ENCODE data around the gene CREB1.

DNA sequence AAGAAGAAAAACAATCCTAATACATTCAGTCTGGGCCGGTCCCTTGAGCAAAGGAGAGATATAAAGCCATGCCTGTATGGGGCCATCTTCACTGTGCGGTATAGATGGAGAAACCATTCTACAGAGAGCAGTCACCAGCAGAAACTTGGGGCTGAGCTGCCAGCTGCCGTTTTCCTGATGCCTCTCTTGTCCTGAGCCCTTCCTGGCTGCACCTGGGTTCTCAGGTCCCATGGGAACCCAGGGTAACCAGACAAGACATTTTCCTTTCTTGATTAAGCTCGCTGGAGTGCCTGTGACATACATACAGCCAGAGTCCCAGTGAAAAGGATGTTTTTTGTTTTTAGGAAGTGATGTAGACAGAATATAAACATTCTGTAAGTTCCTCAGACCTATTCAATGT lies 100.7 kb downstream of the CREB1 start:
- TF ChIP-seq, protein P1, sequence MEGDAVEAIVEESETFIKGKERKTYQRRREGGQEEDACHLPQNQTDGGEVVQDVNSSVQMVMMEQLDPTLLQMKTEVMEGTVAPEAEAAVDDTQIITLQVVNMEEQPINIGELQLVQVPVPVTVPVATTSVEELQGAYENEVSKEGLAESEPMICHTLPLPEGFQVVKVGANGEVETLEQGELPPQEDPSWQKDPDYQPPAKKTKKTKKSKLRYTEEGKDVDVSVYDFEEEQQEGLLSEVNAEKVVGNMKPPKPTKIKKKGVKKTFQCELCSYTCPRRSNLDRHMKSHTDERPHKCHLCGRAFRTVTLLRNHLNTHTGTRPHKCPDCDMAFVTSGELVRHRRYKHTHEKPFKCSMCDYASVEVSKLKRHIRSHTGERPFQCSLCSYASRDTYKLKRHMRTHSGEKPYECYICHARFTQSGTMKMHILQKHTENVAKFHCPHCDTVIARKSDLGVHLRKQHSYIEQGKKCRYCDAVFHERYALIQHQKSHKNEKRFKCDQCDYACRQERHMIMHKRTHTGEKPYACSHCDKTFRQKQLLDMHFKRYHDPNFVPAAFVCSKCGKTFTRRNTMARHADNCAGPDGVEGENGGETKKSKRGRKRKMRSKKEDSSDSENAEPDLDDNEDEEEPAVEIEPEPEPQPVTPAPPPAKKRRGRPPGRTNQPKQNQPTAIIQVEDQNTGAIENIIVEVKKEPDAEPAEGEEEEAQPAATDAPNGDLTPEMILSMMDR (IDR thresholded peaks at IDR 0.05) = no peak
- TF ChIP-seq POLR2A (IDR thresholded peaks at IDR 0.05) = no peak
